K562 (cell line): ENCODE measurements around the gene MAPKAPK3. TPM values are rescaled to one million over a fixed set of nuclear protein-coding genes. Genes with fewer than 3 reads are reported as not detected.

Source experiments
- BCL6 ChIP-seq: fragments of 250-450 bp; sonication (Bioruptor Pico); IDR thresholded peaks from 2 replicates; pipeline ENCODE4 v1.4.0; 2020
- BCOR ChIP-seq: fragments of 450-650 bp; IDR thresholded peaks from 2 replicates; pipeline ENCODE4 v1.6.1; 2016
- C11orf30 ChIP-seq: fragments of 450-650 bp; IDR thresholded peaks from 2 replicates; pipeline ENCODE4 v1.6.1; 2016; ENCODE audit warnings: low read depth, mild to moderate bottlenecking
- CCNT2 ChIP-seq: IDR thresholded peaks from 2 replicates; pipeline ENCODE4 v1.6.1; 2011; ENCODE audit warnings: borderline replicate concordance, low read depth, mild to moderate bottlenecking, moderate library complexity, mixed read lengths, low read length; ENCODE audit not compliant: insufficient read length; ENCODE audit errors: extremely low read depth
- E2F5 ChIP-seq: sonication (generic); formaldehyde crosslinking; IDR thresholded peaks from 2 replicates; pipeline ENCODE4 v1.8.0; 2022; ENCODE audit warnings: mild to moderate bottlenecking, missing genetic modification reagents
- ELF4 ChIP-seq: fragments of 450-650 bp; formaldehyde crosslinking; IDR thresholded peaks from 2 replicates; pipeline ENCODE4 v1.4.0; 2022; ENCODE audit warnings: missing genetic modification characterization
- ELK1 ChIP-seq: sonication (generic); formaldehyde crosslinking; IDR thresholded peaks from 2 replicates; pipeline ENCODE4 v1.8.1; 2022; ENCODE audit warnings: missing genetic modification reagents
- EP400 ChIP-seq: fragments of 450-650 bp; IDR thresholded peaks from 2 replicates; pipeline ENCODE4 v1.6.1; 2017; ENCODE audit warnings: antibody characterized with exemption, mild to moderate bottlenecking, moderate library complexity
- HEY1 ChIP-seq: fragments of 250-450 bp; sonication (Bioruptor Pico); IDR thresholded peaks from 2 replicates; pipeline ENCODE4 v1.5.0; 2020; ENCODE audit warnings: mild to moderate bottlenecking, moderate library complexity, borderline replicate concordance
- MXI1 ChIP-seq: IDR thresholded peaks from 2 replicates; pipeline ENCODE4 v1.6.1; 2011; ENCODE audit warnings: low read depth, mild to moderate bottlenecking, improper control_type of control experiment, low read length
- PTBP1 ChIP-seq: fragments of 200-400 bp; formaldehyde crosslinking; IDR thresholded peaks from 2 replicates; pipeline ENCODE4 v1.6.1; 2017; ENCODE audit warnings: low read depth, low read length
- SAFB ChIP-seq: fragments of 200-400 bp; formaldehyde crosslinking; IDR thresholded peaks from 2 replicates; pipeline ENCODE4 v1.6.1; 2017; ENCODE audit warnings: low read depth, low read length, borderline replicate concordance
- SMARCE1 ChIP-seq: fragments of 450-650 bp; IDR thresholded peaks from 2 replicates; pipeline ENCODE4 v1.7.1; 2016; ENCODE audit warnings: mild to moderate bottlenecking
- TBL1XR1 ChIP-seq, 2 experiments: IDR thresholded peaks; 2 replicates each; pipeline ENCODE4 v1.6.1; 2012; ENCODE audit warnings: improper control_type of control experiment in 2 of 2, low read length in 2 of 2, mild to moderate bottlenecking in 1 of 2
- ZFP91 ChIP-seq: sonication (generic); formaldehyde crosslinking; IDR thresholded peaks from 2 replicates; pipeline ENCODE4 v1.8.0; 2022; ENCODE audit warnings: mild to moderate bottlenecking, missing genetic modification reagents
- ZHX1 ChIP-seq: fragments of 150-350 bp; conservative IDR thresholded peaks from 2 replicates; pipeline ENCODE4 v1.6.1; 2014; ENCODE audit warnings: low read length
- polyA plus RNA-seq, 8 experiments: library from polyadenylated mRNA; depleted of rRNA in 4 of 8; stranded (reverse) in 5 of 8; unstranded in 3 of 8; fragments of >200 nt; fragmentation: Nextera tagmentation in 2 of 8; fragmentation: Illumina TruSeq in 1 of 8; extraction: Ambion mirVana in 2 of 8; extraction: Trizol in 1 of 8; gene quantifications; 2 replicates each; pipeline versions ENCODE4 v1.2.1 to v1.2.3, GENCODE V29; 2011 to 2014; ENCODE audit warnings: inconsistent platforms in 1 of 8, missing spikeins in 1 of 8
- total RNA-seq, 7 experiments: library from RNA; depleted of rRNA in 6 of 7; stranded (reverse); fragments of >200 nt in 6 of 7; fragmentation: Illumina TruSeq in 2 of 7; extraction: Trizol in 2 of 7; gene quantifications; 2 replicates each; pipeline versions ENCODE4 v1.2.1 to v1.2.3, GENCODE V29; 2011 to 2021; ENCODE audit warnings: low replicate concordance in 1 of 7

Gene MAPKAPK3
- total and polyA plus RNA-seq, 9 of the 15 experiments (the other 6 are each of a cell fraction or from before 2014, with no cell fraction given): 8.0 to 56.4 (median 41.2) TPM

- TF ChIP-seq ELK1 (no peak), EP400 (peak; percentile 27; the same call in 1 of the 2 replicates), BCL6 (CRISPR knock-in tag) (no peak), ZFP91 (CRISPR knock-in tag) (no peak), PTBP1 (0 out of 2 replicates have a peak, but pooled peaks have one; percentile 73), MXI1 (no peak), ZHX1 (no peak), CCNT2 (no peak), BCOR (peak; percentile 99), HEY1 (no peak), SAFB (no peak), SMARCE1 (peak; percentile 9; the same call in 1 of the 2 replicates), E2F5 (CRISPR knock-in tag) (no peak), ELF4 (CRISPR knock-in tag) (no peak), C11orf30 (no peak), TBL1XR1 (IDR thresholded peaks at IDR 0.05; ENCODE audit: low read length in 2 of 2) (peak in 1 of 2 experiments; percentile 66; a peak in 2 of 4 replicates)
These were observed 16.7 kb upstream of the MAPKAPK3 start (continued) for GRCh38 chr3:50600141-50600753.
